HepG2 (cell line): Measurements from ENCODE around the gene HSPA14. TPM values are rescaled to one million over a fixed set of nuclear protein-coding genes. Genes with fewer than 3 reads are reported as not detected.
"Not testable (repeated sequence)": the region's sequence is repeated elsewhere in the genome, so short reads cannot be mapped to it uniquely, and the experiment has no call there.

Experiments
- ATAC-seq: fragments of 200-7000 bp; cut with Tn5 transposase; 3 replicates; pipeline ENCODE4 v1.9.1; 2020; ENCODE audit warnings: mild to moderate bottlenecking, moderate library complexity
- BruUV-seq: library from RNA; stranded (reverse); fragments of 400-500 nt; replicated peaks from 2 replicates; lab custom pipeline; 2021; lab: Mats Ljungman, UMichigan
- CTCF ChIA-PET: fragments of 300-600 bp; formaldehyde crosslinking; extraction: SDS; loops from one replicate; lab custom pipeline; 2021; ENCODE audit warnings: low total read pairs, inconsistent platforms, low intra/inter-chr PET ratio; lab: Yijun Ruan, JAX
- POLR2A ChIA-PET: fragments of 350-600 bp; sonication (Branson Sonifier 250); formaldehyde crosslinking; loops from one replicate; lab custom pipeline; 2020; ENCODE audit warnings: antibody characterized with exemption, inconsistent platforms; lab: Yijun Ruan, JAX
- DNase-seq: peaks from one replicate; pipeline ENCODE4 v3.0.0-alpha.2; 2015; ENCODE audit warnings: low spot score
- FAIRE-seq: peaks from 3 replicates; lab custom pipeline; 2011; peaks lifted over from hg19 to GRCh38; lab: Jason Lieb, UNC
- H2AFZ ChIP-seq: one replicate; pipeline ENCODE4 v1.6.1; 2011; ENCODE audit warnings: low read length, inconsistent platforms
- H3K27ac ChIP-seq: fragments of 300-600 bp; 3 replicates; pipeline ENCODE4 v1.8.0; 2011; ENCODE audit warnings: mixed run types, mild to moderate bottlenecking, mixed read lengths, low read length, inconsistent platforms; ENCODE audit not compliant: insufficient read depth; ENCODE audit errors: extremely low read length
- H3K27me3 ChIP-seq, 2 experiments: fragments of 200-600 bp in 1 of 2; 2 replicates in 1 of 2; 3 replicates in 1 of 2; pipeline versions ENCODE4 v1.6.0 to v1.8.0; 2011; ENCODE audit warnings: low read length in 2 of 2, mild to moderate bottlenecking in 2 of 2, moderate library complexity in 2 of 2, inconsistent platforms in 1 of 2; ENCODE audit not compliant: insufficient read depth in 2 of 2, control insufficient read depth in 1 of 2
- H3K36me3 ChIP-seq, 2 experiments: fragments of 200-600 bp in 1 of 2; replicated peaks in 1 of 2; 2 replicates in 1 of 2; 3 replicates in 1 of 2; pipeline versions ENCODE4 v1.5.1 to v1.8.0; 2011; ENCODE audit warnings: low read length in 2 of 2, inconsistent platforms in 1 of 2; ENCODE audit not compliant: insufficient read depth in 2 of 2, control insufficient read depth in 1 of 2
- H3K4me1 ChIP-seq: 2 replicates; pipeline ENCODE4 v1.5.1; 2012; ENCODE audit warnings: low read length, inconsistent platforms; ENCODE audit not compliant: insufficient read depth
- H3K4me2 ChIP-seq: 2 replicates; pipeline ENCODE4 v1.6.0; 2011; ENCODE audit warnings: low read depth, low read length, inconsistent platforms
- H3K4me3 ChIP-seq, 3 experiments: fragments of 200-600 bp in 1 of 3; sonication (generic), shearing (Covaris generic) in 1 of 3; replicated peaks in 1 of 3; 2 replicates each; pipeline ENCODE4 v1.5.1; 2011 to 2016; ENCODE audit warnings: low read length in 3 of 3, inconsistent platforms in 2 of 3, low read depth in 2 of 3, mild to moderate bottlenecking in 2 of 3, control low read depth in 1 of 3, mixed read lengths in 1 of 3; ENCODE audit not compliant: insufficient read depth in 1 of 3
- H3K79me2 ChIP-seq: one replicate; pipeline ENCODE4 v1.6.1; 2011; ENCODE audit warnings: low read length, inconsistent platforms; ENCODE audit not compliant: insufficient read depth
- H3K9ac ChIP-seq: 2 replicates; pipeline ENCODE4 v1.6.0; 2011; ENCODE audit warnings: mild to moderate bottlenecking, low read depth, low read length, inconsistent platforms; ENCODE audit not compliant: insufficient read depth
- H3K9me3 ChIP-seq: 2 replicates; pipeline ENCODE4 v1.5.1; 2012; ENCODE audit warnings: mild to moderate bottlenecking, low read length
- H4K20me1 ChIP-seq: 2 replicates; pipeline ENCODE4 v1.6.0; 2011; ENCODE audit warnings: inconsistent platforms, mild to moderate bottlenecking, low read length, moderate library complexity; ENCODE audit not compliant: insufficient read depth
- CCDC6 ChIP-seq: sonication (generic); formaldehyde crosslinking; IDR thresholded peaks from 2 replicates; pipeline ENCODE4 v1.8.1; 2022; ENCODE audit warnings: mild to moderate bottlenecking, missing genetic modification reagents, moderate library complexity
- SMAD1 ChIP-seq: sonication (generic); formaldehyde crosslinking; IDR thresholded peaks from 2 replicates; pipeline ENCODE4 v1.4.0; 2020; ENCODE audit warnings: missing genetic modification reagents, low read depth, mild to moderate bottlenecking, borderline replicate concordance
- ZNF670 ChIP-seq: sonication (generic); formaldehyde crosslinking; IDR thresholded peaks from 2 replicates; pipeline ENCODE4 v1.8.0; 2022; ENCODE audit warnings: mild to moderate bottlenecking, missing genetic modification reagents, borderline replicate concordance
- WGBS: methylation state at CpG from one replicate; pipeline ENCODE4 v1.1.6; 2017; ENCODE audit warnings: low lambda C conversion rate; 5-methylcytosine and 5-hydroxymethylcytosine counted together
- in situ Hi-C: cut with HindIII; loops from 2 replicates; pipeline ENCODE4 v1.10.0; 2017; ENCODE audit warnings: low pct_unique_long_range_greater_than_20kb; ENCODE audit not compliant: extremely low pct_ligation_motif_present
- intact Hi-C: fragments of 100-400 bp; cut with micrococcal nuclease; formaldehyde crosslinking; loops from one replicate; pipeline ENCODE4 v1.10.0; 2022; ENCODE audit not compliant: unreplicated experiment
- polyA plus RNA-seq, 8 experiments: library from polyadenylated mRNA; depleted of rRNA in 3 of 8; stranded (reverse) in 7 of 8; unstranded in 1 of 8; fragments of >200 nt; fragmentation: Illumina TruSeq in 4 of 8; extraction: Trizol in 4 of 8; gene quantifications; 2 replicates each; pipeline versions ENCODE4 v1.2.1 to v1.2.3, GENCODE V29; 2011 to 2016; ENCODE audit warnings: low read depth in 4 of 8, missing spikeins in 1 of 8, mixed read lengths in 1 of 8; ENCODE audit not compliant: insufficient read depth in 1 of 8
- total RNA-seq, 5 experiments: library from RNA; depleted of rRNA; stranded (reverse); fragments of >200 nt; fragmentation: Illumina TruSeq; extraction: Trizol; gene quantifications; 2 replicates each; pipeline ENCODE4 v1.2.3, GENCODE V29; 2016; ENCODE audit warnings: low read depth in 1 of 5

HSPA14 gene
- total and polyA plus RNA-seq, 2 of the 13 experiments (the other 11 are each of a cell fraction or from before 2014, with no cell fraction given): 10.7 to 29.8 TPM

- Histone ChIP-seq H3K27ac (no peak overlapping the region), H3K4me1 (peaks cover 10% of the 10 kb centered on the region; the same call in 1 of the 2 replicates), H2AFZ (no peak overlapping the region), H3K27me3 (no peaks in the 10 kb centered on the region), H3K36me3 (peaks cover 0 to 6% of the 10 kb centered on the region in 2 experiments; a peak in 2 of 5 replicates), H3K9ac (no peak overlapping the region), H3K79me2 (no peaks in the 10 kb centered on the region), H3K9me3 (no peaks in the 10 kb centered on the region), H4K20me1 (no peaks in the 10 kb centered on the region), H3K4me2 (no peak overlapping the region), H3K4me3 (no peak overlapping the region)
- TF ChIP-seq SMAD1 (CRISPR knock-in tag) (no peak), CCDC6 (CRISPR knock-in tag) (no peak), ZNF670 (CRISPR knock-in tag) (no peak)
- ChIA-PET POLR2A (interaction anchor here (0.5 kb wide), 1 partner anchor 61 kb away, joined by 3 read pairs; no protein-coding TSS in a partner anchor), CTCF (no interaction called here)
- intact Hi-C loops: no loop called here
- in situ Hi-C loops: no loop called here
- FAIRE-seq (no peak), ATAC-seq (no peak), DNase-seq (no peak)
- no TSS peak for BruUV-seq
- WGBS: 100% methylated on average over 1 of the region's 1 CpG
These were observed 22.7 kb downstream of the HSPA14 start for GRCh38 chr10:14860791-14861190.

- H3K9ac ChIP-seq, BruUV-seq, POLR2A ChIA-PET, H3K4me3 ChIP-seq, H3K79me2 ChIP-seq, DNase-seq, ATAC-seq, H3K36me3 ChIP-seq, in situ Hi-C loops, H3K4me2 ChIP-seq, H3K4me1 ChIP-seq, intact Hi-C loops, H3K27me3 ChIP-seq, H3K27ac ChIP-seq, H4K20me1 ChIP-seq, H3K9me3 ChIP-seq, FAIRE-seq, CTCF ChIA-PET, H2AFZ ChIP-seq: not testable (repeated sequence)
- WGBS: 94% methylated on average over 6 of the region's 6 CpGs
These were observed 26.4 kb downstream of the HSPA14 start for GRCh38 chr10:14864466-14864865.

GRCh38 chr10:14864871-14865270 lies 26.8 kb downstream of the HSPA14 start:
- H3K27me3 ChIP-seq, H3K79me2 ChIP-seq, FAIRE-seq, POLR2A ChIA-PET, DNase-seq, BruUV-seq, in situ Hi-C loops, H3K9ac ChIP-seq, H3K36me3 ChIP-seq, H2AFZ ChIP-seq, H3K4me2 ChIP-seq, H3K4me1 ChIP-seq, intact Hi-C loops, H3K27ac ChIP-seq, CTCF ChIA-PET, H3K9me3 ChIP-seq, ATAC-seq, H4K20me1 ChIP-seq, H3K4me3 ChIP-seq: not testable (repeated sequence)
- 96% methylated on average over 3 of the region's 3 CpGs for WGBS
